Measurements from ENCODE around the gene MICAL3.

GRCh38 chr22:18000441-18001039 lies 23.8 kb downstream of the MICAL3 start:
- TF ChIP-seq POLR2AphosphoS5 (IDR thresholded peaks at IDR 0.05; ENCODE audit: borderline replicate concordance, low read depth, low read length) (no peak), EZH2 (IDR thresholded peaks at IDR 0.05) (no peak), FOXP2 (optimal IDR thresholded peaks at IDR 0.05; ENCODE audit: control extremely low read depth, extremely low read length, insufficient read depth) (no peak)
